PC-9 (cell line): ENCODE results near the gene PGC. TPM values are rescaled to one million over a fixed set of nuclear protein-coding genes. Genes with fewer than 3 reads are reported as not detected.
A peak's percentile ranks its signal among the peaks of the same experiment; 100 is the strongest.

ENCODE experiments used
- BruUV-seq: library from RNA; stranded (reverse); fragments of 400-500 nt; replicated peaks from 2 replicates; lab custom pipeline; 2021; lab: Mats Ljungman, UMichigan
- CTCF ChIA-PET: fragments of 300-600 bp; sonication (Branson Sonifier 250); formaldehyde crosslinking; loops from one replicate; lab custom pipeline; 2022; ENCODE audit warnings: antibody characterized with exemption; lab: Charles Lee
- POLR2A ChIA-PET: fragments of 300-600 bp; sonication (Branson Sonifier 250); formaldehyde crosslinking; loops from one replicate; lab custom pipeline; 2022; ENCODE audit warnings: antibody characterized with exemption; ENCODE audit not compliant: unreplicated experiment; lab: Charles Lee
- DNase-seq, 2 experiments: peaks; one replicate each; pipeline versions ENCODE4 v3.0.0 to v3.0.0-alpha.2; 2015 to 2022; ENCODE audit warnings: mixed read lengths in 1 of 2
- H2AFZ ChIP-seq: fragments of 200-600 bp; sonication (generic); 2 replicates; pipeline ENCODE4 v1.8.1; 2017; ENCODE audit warnings: antibody characterized with exemption
- H3F3A ChIP-seq: fragments of 200-600 bp; sonication (generic); 2 replicates; pipeline ENCODE4 v1.8.1; 2017; ENCODE audit warnings: antibody characterized with exemption, mild to moderate bottlenecking, low read depth; ENCODE audit not compliant: insufficient read depth
- H3K27ac ChIP-seq: fragments of 200-600 bp; sonication (generic); 2 replicates; pipeline ENCODE4 v1.6.1; 2016; ENCODE audit warnings: mixed run types
- H3K27me3 ChIP-seq: fragments of 200-600 bp; sonication (generic); 2 replicates; pipeline ENCODE4 v1.6.1; 2016; ENCODE audit warnings: low read depth, mixed run types; ENCODE audit not compliant: insufficient read depth
- H3K36me3 ChIP-seq: fragments of 200-600 bp; sonication (generic); 2 replicates; pipeline ENCODE4 v1.6.1; 2016; ENCODE audit warnings: low read depth, mixed run types
- H3K4me1 ChIP-seq: fragments of 200-600 bp; sonication (generic); replicated peaks from 2 replicates; pipeline ENCODE4 v1.6.1; 2016; ENCODE audit warnings: mixed run types; ENCODE audit not compliant: insufficient read depth
- H3K4me2 ChIP-seq: fragments of 200-600 bp; sonication (generic); 2 replicates; pipeline ENCODE4 v1.6.1; 2017; ENCODE audit warnings: mixed run types
- H3K4me3 ChIP-seq: fragments of 200-600 bp; sonication (generic); 2 replicates; pipeline ENCODE4 v1.6.1; 2016; ENCODE audit warnings: mixed run types
- H3K79me2 ChIP-seq: fragments of 200-600 bp; sonication (generic); 2 replicates; pipeline ENCODE4 v1.6.1; 2017; ENCODE audit warnings: low read depth, mixed run types
- H3K9me2 ChIP-seq: fragments of 200-600 bp; sonication (generic); 2 replicates; pipeline ENCODE4 v1.8.1; 2017; ENCODE audit warnings: mild to moderate bottlenecking; ENCODE audit not compliant: insufficient read depth
- H3K9me3 ChIP-seq: fragments of 200-600 bp; sonication (generic); 2 replicates; pipeline ENCODE4 v1.8.1; 2016; ENCODE audit warnings: low read depth; ENCODE audit not compliant: insufficient read depth
- H4K20me1 ChIP-seq: fragments of 200-600 bp; sonication (generic); 2 replicates; pipeline ENCODE4 v1.8.1; 2017; ENCODE audit not compliant: insufficient read depth
- EZH2 ChIP-seq: fragments of 200-600 bp; sonication (generic); IDR thresholded peaks from 2 replicates; pipeline ENCODE4 v1.8.0; 2017; ENCODE audit warnings: antibody characterized with exemption, low read depth
- intact Hi-C: fragments of 100-400 bp; cut with micrococcal nuclease; formaldehyde crosslinking; loops from one replicate; pipeline ENCODE4 v1.10.0; 2022; ENCODE audit not compliant: unreplicated experiment
- total RNA-seq: library from RNA; stranded (reverse); gene quantifications from 2 replicates; pipeline ENCODE4 v1.2.3, GENCODE V29; 2021
- TF ChIP-seq, protein P1 (sequence below): fragments of 200-600 bp; sonication (generic); conservative IDR thresholded peaks from 2 replicates; pipeline ENCODE4 v1.6.1; 2017; ENCODE audit warnings: mixed run types, antibody characterized with exemption, mild to moderate bottlenecking, moderate library complexity

The PGC gene
- total RNA-seq, 1 experiment from 2014 or later, result not detected

DNA sequence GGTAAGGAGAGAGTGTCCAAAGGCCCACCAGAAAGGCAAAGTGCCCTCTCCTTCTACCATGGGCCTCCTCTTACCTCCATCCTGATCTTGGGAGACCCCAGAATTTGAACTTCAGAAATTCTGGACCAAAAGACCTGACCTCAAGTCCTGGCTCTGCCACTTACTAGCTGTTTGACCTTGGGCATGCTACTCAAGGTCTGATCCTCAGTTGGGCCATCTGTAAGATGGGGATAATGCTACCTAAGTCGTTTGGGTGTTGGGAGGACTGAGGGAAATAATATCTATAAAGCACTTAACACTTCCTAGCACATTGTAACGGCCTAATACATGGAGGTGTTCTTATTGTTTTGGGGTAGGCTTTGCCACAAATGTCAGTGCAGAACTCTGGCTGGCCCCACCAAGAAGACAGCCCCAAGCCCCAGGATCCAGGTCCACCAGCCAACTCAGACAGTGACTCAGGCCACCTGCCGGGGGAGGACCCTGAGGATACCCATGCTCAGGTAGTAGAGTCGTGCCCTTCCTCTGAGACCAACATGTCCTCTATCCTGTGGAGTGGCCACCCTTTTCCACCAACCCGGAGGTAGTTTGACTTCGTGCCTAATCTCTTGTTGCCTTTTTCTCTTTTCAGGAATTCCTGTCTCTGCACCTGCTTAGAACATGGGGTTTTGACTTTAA is 36.0 kb upstream of the PGC start:
- Histone ChIP-seq H3K27me3 (no peaks in the 10 kb centered on the region), H3K79me2 (peaks cover 14% of the 10 kb centered on the region), H3K9me2 (no peaks in the 10 kb centered on the region), H3K4me2 (peak overlapping the region; percentile 90; the same call in 1 of the 2 replicates), H3K4me3 (no peak overlapping the region), H3K9me3 (no peaks in the 10 kb centered on the region), H2AFZ (no peak overlapping the region), H3K36me3 (no peaks in the 10 kb centered on the region), H4K20me1 (no peaks in the 10 kb centered on the region), H3K4me1 (peaks cover 46% of the 10 kb centered on the region), H3K27ac (0 out of 2 replicates have a peak overlapping the region, but pooled peaks have one; percentile 78), H3F3A (peaks cover 43% of the 10 kb centered on the region)
- POLR2A ChIA-PET, result interaction anchor here (0.7 kb wide), 1 partner anchor 442 kb away, joined by 4 read pairs; no protein-coding TSS in a partner anchor
- no peak for TF ChIP-seq EZH2
- TF ChIP-seq, protein P1, sequence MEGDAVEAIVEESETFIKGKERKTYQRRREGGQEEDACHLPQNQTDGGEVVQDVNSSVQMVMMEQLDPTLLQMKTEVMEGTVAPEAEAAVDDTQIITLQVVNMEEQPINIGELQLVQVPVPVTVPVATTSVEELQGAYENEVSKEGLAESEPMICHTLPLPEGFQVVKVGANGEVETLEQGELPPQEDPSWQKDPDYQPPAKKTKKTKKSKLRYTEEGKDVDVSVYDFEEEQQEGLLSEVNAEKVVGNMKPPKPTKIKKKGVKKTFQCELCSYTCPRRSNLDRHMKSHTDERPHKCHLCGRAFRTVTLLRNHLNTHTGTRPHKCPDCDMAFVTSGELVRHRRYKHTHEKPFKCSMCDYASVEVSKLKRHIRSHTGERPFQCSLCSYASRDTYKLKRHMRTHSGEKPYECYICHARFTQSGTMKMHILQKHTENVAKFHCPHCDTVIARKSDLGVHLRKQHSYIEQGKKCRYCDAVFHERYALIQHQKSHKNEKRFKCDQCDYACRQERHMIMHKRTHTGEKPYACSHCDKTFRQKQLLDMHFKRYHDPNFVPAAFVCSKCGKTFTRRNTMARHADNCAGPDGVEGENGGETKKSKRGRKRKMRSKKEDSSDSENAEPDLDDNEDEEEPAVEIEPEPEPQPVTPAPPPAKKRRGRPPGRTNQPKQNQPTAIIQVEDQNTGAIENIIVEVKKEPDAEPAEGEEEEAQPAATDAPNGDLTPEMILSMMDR, result no peak
- intact Hi-C loops, result loop anchor here (5.0 to 10.0 kb wide), 3 partner anchors 154 to 1094 kb away; partner anchors contain the start of genes PRPH2 and RPL7L1
- no peak for DNase-seq
- CTCF ChIA-PET, result interaction anchor here (0.5 to 0.6 kb wide), 2 partner anchors 267 to 610 kb away, joined by 3 to 5 read pairs; no protein-coding TSS in a partner anchor
- no TSS peak for BruUV-seq

DNA sequence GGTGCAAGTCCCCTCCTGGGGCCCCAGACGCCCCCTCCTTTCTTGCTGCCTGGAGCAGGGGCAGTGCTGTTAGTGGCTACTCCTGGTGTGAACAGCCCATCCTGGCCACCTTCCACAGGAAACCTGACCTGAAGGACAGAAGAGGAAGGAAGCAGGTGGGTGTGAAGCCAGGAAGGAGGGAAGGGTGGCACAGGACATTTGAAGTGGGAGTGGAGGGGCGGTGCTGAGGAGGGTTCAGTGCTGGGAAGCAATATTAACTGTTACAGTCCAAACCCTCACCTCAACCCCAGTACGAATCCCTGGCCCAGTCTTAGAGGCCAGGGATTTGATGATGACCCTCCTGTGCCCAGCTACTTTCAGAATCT is 34.2 kb upstream of the PGC start:
- Histone ChIP-seq H3K4me2 (peak overlapping the region; percentile 98), H3K9me2 (no peaks in the 10 kb centered on the region), H2AFZ (peak overlapping the region; percentile 74), H3K36me3 (no peaks in the 10 kb centered on the region), H3K27me3 (no peaks in the 10 kb centered on the region), H4K20me1 (no peaks in the 10 kb centered on the region), H3K9me3 (no peaks in the 10 kb centered on the region), H3K4me3 (peak overlapping the region; percentile 94), H3F3A (peaks cover 41% of the 10 kb centered on the region), H3K27ac (peak overlapping the region; percentile 37; the same call in 1 of the 2 replicates), H3K4me1 (peaks cover 46% of the 10 kb centered on the region), H3K79me2 (no peaks in the 10 kb centered on the region)
- TF ChIP-seq, protein P1, result no peak
- no peak for TF ChIP-seq EZH2
- CTCF ChIA-PET, result interaction anchor here (0.5 to 0.6 kb wide), 3 partner anchors 72 to 263 kb away, joined by 3 to 16 read pairs (median 8); no protein-coding TSS in a partner anchor
- POLR2A ChIA-PET, result interaction anchor here (0.6 kb wide), 1 partner anchor 781 kb away, joined by 3 read pairs; no protein-coding TSS in a partner anchor
- intact Hi-C loops, result loop anchor here (2.0 to 10.0 kb wide), 4 partner anchors 156 to 1096 kb away; partner anchors contain the start of genes PRPH2 and RPL7L1
- BruUV-seq, result TSS peak; percentile 14
- DNase-seq, result no peak

DNA sequence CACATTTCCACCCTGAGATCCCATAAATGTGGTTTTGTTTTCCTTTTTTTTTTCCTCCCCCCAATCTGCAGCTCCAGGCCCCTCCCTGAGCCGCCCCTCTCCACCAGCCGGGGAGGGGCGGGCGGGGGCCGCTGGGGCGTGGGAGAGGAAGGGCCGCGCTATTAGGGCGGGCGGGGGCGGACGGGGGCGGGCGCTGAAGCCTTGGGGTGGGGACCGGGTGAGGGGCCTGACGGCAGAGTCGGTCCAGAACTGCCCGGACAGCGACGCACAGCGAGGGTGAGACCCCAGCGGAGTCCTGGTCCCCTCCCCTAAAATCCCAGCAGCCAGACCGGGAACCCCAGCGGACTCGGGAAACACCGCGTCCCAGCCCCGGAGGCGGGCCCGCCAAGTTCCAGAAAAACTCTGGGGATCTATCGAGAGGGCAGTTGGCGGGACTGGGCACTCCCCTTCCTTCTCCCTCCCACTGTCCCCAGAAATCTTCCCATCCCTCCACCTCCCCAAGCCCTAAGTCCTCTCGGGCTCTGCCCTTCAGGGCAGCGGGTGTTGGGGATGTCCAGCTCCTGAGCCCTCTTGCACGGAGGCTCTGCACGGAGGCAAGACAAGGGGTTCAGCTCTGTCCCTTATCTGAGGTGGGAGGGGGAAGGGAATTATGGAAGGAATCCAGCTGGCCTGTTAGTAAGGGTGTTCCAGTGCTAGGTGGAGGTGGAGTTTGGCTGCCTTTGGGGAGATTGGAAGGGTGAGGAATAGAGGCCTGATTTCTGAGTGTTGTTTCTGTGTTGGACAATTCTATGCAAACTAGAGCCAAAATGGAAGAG is 33.6 kb upstream of the PGC start, which contains the start of gene PRICKLE4:
Gene PRICKLE4 (plus strand): TSS at position 232 of the 815 bp plus-strand sequence. CDS start 2,692 bp downstream, outside the sequence.
- TF ChIP-seq, protein P1, result no peak
- TF ChIP-seq EZH2, result no peak
- Histone ChIP-seq H3K4me2 (peak within 1 kb of the TSS; percentile 98), H3K27me3 (no peaks in the 10 kb centered on the region), H2AFZ (peak within 1 kb of the TSS; percentile 95), H3K27ac (peak within 1 kb of the TSS; percentile 43; the same call in 1 of the 2 replicates), H3K79me2 (no peaks in the 10 kb centered on the region), H3K36me3 (no peaks in the 10 kb centered on the region), H3K9me2 (no peaks in the 10 kb centered on the region), H3K9me3 (no peaks in the 10 kb centered on the region), H3F3A (peaks cover 40% of the 10 kb centered on the region), H3K4me3 (peak within 1 kb of the TSS; percentile 94), H4K20me1 (no peaks in the 10 kb centered on the region), H3K4me1 (peaks cover 41% of the 10 kb centered on the region)
- ChIA-PET CTCF (no interaction called here), POLR2A (interaction anchor here (0.6 kb wide), 1 partner anchor 781 kb away, joined by 3 read pairs; no protein-coding TSS in a partner anchor)
- peak; percentile 61 to 69 for DNase-seq
- no TSS peak for BruUV-seq
- intact Hi-C loops, result loop anchor here (1.0 to 10.0 kb wide), 6 partner anchors 157 to 1097 kb away; partner anchors contain the start of genes PRPH2 and RPL7L1
